Measurements from ENCODE around the gene ZW10.
"Not testable (repeated sequence)": the region's sequence is repeated elsewhere in the genome, so short reads cannot be mapped to it uniquely, and the experiment has no call there.

The ZW10 gene, protein sequence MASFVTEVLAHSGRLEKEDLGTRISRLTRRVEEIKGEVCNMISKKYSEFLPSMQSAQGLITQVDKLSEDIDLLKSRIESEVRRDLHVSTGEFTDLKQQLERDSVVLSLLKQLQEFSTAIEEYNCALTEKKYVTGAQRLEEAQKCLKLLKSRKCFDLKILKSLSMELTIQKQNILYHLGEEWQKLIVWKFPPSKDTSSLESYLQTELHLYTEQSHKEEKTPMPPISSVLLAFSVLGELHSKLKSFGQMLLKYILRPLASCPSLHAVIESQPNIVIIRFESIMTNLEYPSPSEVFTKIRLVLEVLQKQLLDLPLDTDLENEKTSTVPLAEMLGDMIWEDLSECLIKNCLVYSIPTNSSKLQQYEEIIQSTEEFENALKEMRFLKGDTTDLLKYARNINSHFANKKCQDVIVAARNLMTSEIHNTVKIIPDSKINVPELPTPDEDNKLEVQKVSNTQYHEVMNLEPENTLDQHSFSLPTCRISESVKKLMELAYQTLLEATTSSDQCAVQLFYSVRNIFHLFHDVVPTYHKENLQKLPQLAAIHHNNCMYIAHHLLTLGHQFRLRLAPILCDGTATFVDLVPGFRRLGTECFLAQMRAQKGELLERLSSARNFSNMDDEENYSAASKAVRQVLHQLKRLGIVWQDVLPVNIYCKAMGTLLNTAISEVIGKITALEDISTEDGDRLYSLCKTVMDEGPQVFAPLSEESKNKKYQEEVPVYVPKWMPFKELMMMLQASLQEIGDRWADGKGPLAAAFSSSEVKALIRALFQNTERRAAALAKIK

DNA sequence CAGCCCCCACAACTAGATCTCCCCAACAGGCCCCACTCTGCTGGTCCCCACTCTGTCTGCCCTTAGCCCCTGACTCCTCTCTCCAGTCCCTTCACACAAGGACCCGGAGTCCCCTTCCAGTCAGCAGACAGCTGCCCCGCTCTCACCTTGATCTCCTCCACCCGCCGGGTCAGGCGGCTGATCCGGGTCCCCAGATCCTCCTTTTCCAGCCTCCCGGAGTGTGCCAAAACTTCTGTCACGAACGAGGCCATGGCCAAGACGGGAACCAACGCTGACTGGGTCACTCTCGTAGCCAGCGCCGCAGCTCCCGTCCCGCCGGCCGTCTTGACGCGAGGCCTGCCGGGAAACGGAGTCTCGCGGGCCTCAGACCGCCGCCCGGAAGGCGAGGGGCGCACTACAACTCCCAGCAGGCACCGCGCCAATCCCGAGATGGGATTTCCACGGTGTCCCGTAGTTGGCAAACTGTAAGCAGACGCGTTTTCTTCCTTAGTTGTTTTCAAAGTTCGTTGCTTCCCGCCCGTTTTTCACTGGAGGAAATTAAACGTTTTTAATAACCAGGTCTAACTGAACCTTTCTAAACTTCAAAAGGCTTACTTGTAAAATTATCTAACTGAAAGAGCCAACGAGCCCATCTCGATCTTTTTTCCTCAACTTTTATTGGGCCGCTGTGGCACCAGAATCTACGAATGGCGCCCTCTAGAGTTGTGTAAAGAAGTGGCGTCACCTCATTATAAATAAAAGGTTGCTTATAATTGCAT lies at the start of gene ZW10:
Gene ZW10, minus strand, starts transcription at position 277 of the 758 bp plus-strand sequence. Its CDS starts 26 bp downstream, at position 251.
- peak; percentile 76 to 89 for DNase-seq (ENCODE audit: extremely low read depth in 1 of 2, low read depth in 1 of 2)

DNA sequence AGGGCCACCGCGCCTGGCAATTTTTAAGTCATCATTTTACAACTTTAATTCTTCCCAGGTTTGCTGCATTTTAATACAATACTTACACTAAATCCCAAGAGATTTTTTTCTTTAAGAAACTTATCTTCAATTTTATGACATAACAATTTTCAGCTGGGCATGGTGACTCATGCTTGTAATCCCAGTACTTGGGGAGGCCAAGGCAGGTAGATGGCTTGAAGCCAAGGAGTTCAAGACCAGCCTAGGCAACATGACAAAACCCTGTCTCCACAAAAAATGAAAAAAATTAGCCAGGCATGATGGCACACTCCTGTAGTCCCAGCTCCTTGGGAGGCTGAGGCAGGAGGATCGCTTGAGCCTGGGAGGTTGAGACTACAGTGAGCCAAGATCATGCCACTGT lies 44.9 kb upstream of the ZW10 start:
- no peak for DNase-seq (ENCODE audit: extremely low read depth in 1 of 2, low read depth in 1 of 2)

DNA sequence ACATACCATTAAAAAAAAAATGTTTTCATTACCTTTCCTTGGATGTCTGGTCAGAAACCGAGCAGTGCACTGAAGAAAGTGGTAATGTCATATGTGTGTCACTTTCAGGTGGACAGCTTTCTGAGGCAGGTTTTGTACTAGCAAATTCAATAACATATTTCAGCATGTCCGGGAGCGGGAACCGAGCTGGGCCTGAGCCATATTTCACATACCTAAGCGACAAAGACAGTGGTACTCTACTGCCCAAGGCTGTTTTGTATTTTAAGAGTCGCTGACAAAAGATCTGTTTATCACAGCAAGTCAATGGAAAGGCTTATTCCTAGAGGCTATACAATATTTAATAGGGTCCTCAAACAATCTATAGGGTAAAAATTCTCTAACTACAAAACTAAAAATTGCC lies 44.1 kb upstream of the ZW10 start:
- DNase-seq (ENCODE audit: extremely low read depth in 1 of 2, low read depth in 1 of 2), result no peak

DNA sequence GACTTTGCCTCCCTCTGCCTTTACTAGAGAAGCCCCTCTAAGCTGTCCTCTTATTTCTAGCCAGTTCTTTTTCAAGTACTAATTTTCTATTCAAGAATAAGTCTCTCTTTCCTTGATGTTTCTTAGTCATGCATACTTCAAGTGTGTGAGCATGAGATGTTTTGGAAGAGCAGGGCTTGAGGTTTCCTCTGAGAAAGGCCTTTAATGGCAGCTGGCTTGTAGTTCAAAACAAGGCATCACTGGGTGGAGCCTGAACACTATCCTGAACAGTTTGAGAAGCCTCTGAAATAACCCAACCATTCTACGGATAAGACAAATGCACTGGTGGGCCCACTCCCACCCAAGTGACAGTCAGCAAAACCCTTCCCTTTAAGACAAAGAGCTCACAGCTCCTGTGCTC lies 43.7 kb upstream of the ZW10 start:
- no peak for DNase-seq (ENCODE audit: extremely low read depth in 1 of 2, low read depth in 1 of 2)

DNA sequence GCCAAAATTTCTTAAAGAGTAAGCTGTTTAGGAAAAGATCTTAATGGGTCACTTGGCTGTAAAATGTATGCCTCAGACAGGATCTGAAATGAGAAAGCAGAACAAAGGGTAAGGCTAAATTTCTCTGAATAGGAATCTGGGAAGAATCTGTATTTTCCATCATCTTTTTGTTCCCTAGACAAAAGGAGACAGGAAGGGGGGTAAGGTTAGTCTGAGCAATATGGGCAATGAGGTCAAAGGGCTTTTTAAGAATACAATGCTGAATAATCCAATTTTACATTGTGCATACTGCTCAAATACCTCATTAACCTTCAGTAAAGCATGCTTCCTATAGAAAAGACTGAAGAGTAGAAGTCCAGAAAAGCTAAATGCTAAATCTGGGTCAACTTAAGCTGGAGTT lies 40.7 kb upstream of the ZW10 start:
- DNase-seq (ENCODE audit: extremely low read depth in 1 of 2, low read depth in 1 of 2), result no peak

DNA sequence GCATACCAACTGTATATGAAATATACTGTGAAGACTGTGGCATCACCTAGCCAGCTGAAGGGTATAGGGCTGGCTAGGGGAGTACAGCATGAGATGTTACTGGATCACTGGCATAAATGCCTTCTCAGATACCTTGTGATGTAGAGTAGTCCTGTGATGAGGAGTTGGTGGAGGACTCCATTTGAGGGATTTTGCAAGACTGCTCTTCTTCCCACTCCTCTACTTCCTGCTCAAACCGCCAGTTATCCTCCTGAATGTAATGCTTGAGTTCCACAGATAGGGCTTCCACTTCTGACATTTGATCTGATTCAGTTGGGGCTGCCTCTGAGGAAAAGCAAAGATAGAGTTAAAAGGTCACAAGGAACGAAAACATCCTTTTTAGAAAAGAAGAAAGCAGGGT lies 35.4 kb upstream of the ZW10 start:
- DNase-seq (ENCODE audit: extremely low read depth in 1 of 2, low read depth in 1 of 2), result no peak

DNA sequence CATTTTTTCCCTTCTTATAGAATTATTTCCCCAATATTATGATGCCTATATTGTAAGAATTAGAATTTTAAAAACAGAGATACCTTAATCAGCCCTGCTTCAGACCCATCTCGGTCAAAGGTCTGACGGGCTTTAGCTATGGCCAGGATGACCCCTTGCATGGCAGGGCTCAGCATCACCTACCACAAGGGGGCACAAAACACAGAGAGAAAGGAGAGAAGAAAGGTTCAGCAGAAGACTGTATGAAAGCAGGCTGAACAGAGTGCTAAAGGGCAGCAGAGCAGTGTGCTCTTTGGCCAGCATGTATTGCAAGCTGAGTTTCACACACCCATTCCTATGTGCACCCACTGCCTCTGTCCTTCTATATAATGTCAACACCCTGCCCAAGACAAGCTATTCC lies 32.9 kb upstream of the ZW10 start:
- no peak for DNase-seq (ENCODE audit: extremely low read depth in 1 of 2, low read depth in 1 of 2)

DNA sequence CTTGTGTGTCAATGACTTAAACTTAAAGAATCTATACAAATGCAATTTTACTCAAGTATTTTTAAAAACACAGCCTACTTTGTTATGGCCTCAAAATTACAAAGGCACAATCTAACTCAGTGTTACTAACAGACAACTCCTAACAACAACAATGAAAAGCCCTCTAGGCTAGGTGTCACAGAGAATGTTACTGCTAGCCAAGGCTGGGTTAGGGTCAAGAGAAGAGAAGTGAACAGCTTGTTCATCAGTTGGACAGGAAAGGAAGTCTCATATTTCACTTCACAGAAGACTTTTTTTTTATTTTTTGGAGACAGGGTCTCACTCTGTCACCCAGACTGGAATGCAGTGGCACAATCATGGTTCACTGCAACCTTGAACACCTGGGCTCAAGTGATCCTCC lies 32.1 kb upstream of the ZW10 start:
- DNase-seq (ENCODE audit: extremely low read depth in 1 of 2, low read depth in 1 of 2), result no peak

DNA sequence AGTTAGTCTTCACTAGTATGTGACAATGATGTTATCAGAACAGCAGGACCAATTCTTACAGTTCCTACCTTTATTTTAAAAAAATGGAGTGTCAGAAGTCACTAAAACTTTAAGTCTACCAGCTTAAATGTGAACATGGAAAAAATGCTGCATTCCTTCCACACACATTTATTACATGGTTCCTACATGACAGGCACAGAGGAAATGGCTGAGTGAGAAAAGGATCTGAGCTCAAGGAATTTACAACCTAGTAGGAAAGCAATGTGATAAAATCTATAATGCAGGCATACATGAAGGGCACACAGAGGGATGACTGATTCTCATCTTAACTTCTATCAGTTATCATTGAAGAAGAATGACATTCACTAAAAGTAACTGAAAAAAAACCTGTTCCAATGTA lies 29.1 kb upstream of the ZW10 start:
- no peak for DNase-seq (ENCODE audit: extremely low read depth in 1 of 2, low read depth in 1 of 2)

DNA sequence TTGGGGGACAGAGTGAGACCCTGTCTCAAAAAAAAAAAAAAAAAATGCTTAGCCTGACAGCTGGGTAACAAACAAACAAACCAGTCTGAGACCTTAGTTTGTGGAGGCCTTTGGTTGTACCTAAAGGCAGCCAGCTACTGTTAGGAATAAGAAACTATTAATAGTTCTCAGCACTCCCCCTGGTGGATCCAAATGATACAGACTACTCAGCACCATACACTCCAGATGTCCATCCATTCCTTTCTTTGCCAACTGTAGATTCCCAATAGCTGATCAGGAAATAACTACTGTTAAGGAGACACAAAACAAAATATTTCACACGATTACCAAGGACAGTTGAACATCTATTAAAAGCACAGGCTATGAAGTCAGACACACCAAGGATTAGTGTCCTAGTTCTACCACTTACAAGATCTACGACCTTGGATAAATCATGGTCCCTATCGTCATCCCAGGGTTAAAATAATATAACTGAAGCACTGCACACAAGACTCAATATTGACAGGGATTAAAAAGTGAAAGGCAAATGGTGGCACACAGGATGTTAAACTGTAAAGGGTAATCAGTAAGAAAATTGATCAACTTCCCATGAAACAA lies 23.3 kb upstream of the ZW10 start:
- no peak for DNase-seq (ENCODE audit: extremely low read depth in 1 of 2, low read depth in 1 of 2)

DNA sequence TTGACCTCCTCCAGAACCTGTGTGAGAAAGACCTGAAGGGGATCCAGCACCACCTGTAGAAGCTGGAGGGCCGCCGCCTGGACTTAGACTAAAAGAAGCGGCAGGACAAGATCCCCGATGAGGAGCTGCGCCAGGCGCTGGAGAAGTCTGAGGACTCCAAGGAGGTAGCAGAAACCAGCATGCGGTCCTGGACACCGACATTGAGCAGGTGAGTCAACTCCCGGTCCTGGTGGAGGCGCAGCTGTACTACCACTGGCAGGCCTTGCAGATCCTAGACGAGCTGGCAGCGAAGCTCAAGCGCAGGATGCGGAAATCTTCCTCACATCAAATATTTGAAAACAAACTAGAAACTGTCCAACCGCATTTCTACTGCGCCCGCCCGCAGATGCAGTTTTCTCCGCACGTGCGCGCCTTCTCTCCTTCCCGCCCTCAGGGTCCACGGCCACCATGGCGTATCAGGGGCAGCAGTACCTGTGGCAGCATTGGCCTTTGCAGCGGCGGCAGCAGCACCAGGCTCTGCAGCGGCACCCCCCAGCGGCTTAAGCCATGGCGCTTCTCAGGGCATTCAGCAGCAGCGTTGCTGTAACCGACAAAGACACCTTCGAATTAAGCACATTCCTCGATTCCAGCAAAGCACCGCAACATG lies 16.3 kb upstream of the ZW10 start:
- DNase-seq (ENCODE audit: extremely low read depth in 1 of 2, low read depth in 1 of 2), result no peak

DNA sequence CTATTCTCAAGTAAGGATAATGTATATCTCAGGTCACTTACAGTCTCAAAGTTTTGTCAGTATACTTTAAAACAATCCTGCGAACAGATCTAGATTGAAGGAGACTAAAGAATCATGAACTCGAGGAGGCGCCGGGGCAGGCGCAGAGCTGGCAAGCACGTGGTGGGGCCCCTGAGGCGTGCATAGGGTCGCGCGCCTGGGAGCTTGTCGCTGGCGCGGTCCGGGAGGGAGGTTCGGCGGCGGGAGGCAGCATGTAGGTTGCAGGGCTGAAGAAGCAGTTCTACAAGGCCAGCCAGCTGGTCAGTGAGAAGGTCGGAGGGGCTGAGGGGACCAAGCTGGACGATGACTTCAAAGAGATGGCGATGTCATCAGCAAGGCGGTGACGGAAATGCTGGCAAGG lies 15.5 kb upstream of the ZW10 start:
- not testable (repeated sequence) for DNase-seq (ENCODE audit: extremely low read depth in 1 of 2, low read depth in 1 of 2)

DNA sequence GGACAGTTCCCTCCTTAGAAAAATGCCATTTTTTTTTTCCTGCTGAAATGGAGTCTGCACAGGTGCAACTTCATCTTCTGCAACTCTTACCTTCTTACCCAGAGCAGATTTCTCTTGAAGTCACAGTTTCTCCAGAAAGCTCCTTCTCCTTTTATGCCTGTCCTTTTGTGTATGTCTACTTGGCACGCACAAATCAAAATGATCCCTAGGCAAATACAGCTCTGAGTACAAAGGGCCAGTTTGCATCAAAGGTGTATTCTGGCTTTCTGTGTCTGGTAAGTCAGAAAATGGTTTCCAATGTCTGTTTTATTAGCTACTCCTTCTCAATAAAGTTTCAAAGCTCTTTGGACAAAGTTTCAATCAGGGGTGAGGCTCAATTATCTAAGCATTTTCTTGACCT lies 8.6 kb upstream of the ZW10 start:
- DNase-seq (ENCODE audit: extremely low read depth in 1 of 2, low read depth in 1 of 2), result no peak

DNA sequence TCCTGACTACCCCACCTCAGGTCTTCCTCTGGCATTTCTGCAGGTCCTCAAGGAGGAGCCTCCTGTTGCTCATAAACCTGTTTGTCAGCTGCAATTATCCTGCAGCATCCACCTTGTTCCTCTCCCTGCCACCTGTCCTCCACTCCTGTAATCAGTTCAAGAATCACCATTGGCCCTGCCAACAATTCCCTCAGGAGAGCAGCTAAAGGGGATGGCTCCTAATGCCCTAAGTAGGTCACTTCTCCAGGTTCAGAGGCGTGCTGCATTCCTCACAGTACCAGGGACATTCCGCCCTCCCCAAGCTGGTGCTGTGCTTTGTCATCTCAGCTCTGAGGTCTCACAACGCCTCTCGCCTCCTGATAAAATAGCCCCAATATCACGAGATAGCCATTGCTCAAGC lies 8.2 kb upstream of the ZW10 start:
- no peak for DNase-seq (ENCODE audit: extremely low read depth in 1 of 2, low read depth in 1 of 2)

DNA sequence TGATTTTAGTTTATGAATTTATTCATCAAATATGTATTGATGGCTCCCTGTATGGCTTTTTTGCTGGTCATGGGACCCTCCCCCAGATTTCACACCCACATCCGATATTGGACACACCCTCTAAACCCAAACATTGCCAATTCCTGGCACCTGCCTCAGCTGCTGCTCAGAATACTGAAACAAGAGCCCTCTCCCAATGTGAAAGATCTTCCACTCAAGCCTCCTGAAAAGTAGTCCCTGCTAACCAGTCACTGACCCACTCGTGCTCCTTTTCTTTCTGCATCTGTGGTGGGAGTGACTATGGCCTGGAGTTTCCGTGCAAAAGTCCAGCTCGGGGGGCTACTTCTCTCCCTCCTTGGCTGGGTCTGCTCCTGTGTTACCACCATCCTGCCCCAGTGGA lies 6.0 kb upstream of the ZW10 start, which contains the start of gene CLDN25:
Gene CLDN25, plus strand, starts transcription at position 301 of the 400 bp plus-strand sequence. Its CDS starts 0 bp downstream, at position 301.
- no peak for DNase-seq (ENCODE audit: extremely low read depth in 1 of 2, low read depth in 1 of 2)

DNA sequence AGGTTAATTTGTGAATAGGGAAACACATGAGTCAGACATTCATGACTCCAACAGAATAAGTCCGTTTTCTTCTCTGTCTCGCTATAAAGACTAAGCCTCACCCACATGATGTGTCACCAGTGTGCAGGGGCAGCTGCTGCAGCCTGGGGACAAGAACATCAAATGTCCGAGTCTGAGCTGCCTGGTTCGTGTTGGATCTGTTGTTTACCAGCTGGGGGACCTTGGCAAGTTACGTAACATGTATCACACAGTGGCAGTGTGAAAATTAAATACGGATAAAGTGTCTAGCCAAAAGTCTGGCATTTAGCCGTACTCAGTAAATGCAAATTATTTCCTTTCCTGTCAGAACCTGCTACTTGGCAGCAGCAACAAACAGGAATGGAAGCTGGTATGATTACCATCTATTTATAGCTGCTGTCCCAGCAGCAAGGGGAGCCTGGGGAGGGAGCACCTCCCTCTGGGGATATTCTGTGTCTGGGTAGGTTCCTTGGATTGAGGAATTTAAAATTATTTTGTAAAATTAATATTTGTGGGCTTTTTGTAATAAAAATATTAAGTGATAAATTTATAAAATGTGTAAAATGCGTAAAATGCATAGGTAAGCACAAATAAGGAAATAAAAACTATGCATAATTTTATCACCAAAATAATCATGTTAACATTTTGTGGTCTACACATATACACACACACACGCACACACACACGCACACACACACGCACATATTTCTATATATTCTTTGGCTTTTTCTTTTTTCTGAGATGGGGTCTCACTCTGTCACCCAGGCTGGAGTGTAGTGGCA lies 4.8 kb upstream of the ZW10 start:
- no peak for DNase-seq (ENCODE audit: extremely low read depth in 1 of 2, low read depth in 1 of 2)

DNA sequence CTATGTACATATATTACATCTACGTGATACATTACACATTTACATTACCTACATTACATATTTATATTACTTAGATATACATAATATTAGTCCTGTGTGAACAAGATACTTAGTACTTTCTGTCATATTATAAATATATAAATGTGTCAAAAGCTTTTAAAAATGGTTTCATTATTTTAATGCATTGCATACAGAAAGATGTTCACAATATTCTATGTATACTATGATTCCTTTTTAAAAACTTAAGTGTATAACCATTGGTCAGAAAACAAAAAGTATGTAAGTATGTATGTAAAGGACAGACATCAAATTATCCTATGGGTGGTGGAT lies 647 bp upstream of the ZW10 start:
- DNase-seq (ENCODE audit: extremely low read depth in 1 of 2, low read depth in 1 of 2), result no peak

DNA sequence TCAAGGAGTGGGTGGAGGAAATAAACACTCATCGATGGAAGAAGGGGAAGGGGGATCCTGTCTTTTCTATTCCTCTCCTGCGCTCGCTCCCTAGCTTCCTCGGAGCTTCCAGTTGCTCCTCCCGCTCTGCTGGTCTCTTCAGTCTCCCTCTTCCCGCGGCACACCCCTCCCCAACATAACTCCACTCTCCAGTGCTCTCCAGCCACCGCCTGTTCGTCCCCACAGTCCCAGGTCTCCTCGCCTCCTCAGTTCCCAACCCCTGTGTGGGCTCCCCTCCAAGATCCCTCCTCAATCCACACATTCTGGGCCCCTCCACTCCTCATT lies 438 bp downstream of the ZW10 start:
- DNase-seq (ENCODE audit: extremely low read depth in 1 of 2, low read depth in 1 of 2), result no peak

DNA sequence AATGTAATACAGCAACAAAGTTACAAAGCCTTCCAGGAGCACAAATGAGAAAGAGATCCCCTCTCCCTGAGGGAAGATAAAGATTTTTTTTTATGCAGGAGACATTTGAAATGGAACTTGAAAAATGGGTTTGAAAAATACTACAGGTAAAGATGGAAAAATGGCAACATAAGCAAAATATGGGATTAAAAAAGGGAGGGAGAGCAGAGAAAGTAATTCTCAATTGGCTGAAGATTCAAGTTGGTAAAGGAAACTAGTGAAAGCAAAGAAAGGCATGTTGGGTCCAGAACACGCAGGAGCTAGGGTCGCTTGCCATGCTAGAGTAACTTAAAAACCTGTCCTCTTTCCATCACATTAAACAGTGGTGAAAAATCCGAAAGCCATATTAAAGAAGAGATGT lies 1.5 kb downstream of the ZW10 start:
- no peak for DNase-seq (ENCODE audit: extremely low read depth in 1 of 2, low read depth in 1 of 2)
